ENCODE measurements around the gene ARHGAP11A. TPM values are rescaled to one million over a fixed set of nuclear protein-coding genes. Genes with fewer than 3 reads are reported as not detected.

ARHGAP11A gene
- total RNA-seq, 1 donor from 2014 or later = 4.0 TPM

DNA sequence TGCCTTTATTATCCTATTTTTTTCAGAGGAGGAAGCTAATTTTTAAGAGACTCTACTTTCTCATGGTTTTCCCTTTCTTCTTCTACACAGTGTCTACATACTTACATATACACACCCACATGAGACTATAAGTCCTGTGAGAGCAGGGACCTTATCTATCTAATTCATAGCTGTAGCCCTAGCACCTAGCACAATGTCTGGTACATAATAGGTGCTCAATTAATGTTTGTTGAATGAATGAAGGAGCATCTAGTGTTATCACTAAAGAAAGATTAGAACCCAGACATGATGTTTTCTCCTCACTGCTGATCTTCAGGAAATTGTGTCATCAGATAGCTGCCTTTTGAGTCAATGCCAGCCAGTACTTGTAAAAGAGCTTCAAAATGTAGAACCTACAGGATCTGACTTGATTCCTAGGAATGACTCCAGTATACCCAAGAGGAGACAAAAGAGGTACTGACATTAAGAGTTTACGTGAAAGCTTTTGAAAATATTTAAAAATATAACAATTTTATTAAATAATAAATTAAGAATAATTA, 28.7 kb downstream of the ARHGAP11A start:
- Histone ChIP-seq H3K4me3 (no peak overlapping the region), H3K36me3 (no peaks in the 10 kb centered on the region), H3K27ac (no peak overlapping the region), H3K4me1 (no peaks in the 10 kb centered on the region), H3K27me3 (peaks cover 20% of the 10 kb centered on the region), H3K9me3 (no peaks in the 10 kb centered on the region)
- intact Hi-C loops (cut with DNase I) = no loop called here
- DNase-seq (no peak), ATAC-seq (no peak)
- TF ChIP-seq, protein P1, sequence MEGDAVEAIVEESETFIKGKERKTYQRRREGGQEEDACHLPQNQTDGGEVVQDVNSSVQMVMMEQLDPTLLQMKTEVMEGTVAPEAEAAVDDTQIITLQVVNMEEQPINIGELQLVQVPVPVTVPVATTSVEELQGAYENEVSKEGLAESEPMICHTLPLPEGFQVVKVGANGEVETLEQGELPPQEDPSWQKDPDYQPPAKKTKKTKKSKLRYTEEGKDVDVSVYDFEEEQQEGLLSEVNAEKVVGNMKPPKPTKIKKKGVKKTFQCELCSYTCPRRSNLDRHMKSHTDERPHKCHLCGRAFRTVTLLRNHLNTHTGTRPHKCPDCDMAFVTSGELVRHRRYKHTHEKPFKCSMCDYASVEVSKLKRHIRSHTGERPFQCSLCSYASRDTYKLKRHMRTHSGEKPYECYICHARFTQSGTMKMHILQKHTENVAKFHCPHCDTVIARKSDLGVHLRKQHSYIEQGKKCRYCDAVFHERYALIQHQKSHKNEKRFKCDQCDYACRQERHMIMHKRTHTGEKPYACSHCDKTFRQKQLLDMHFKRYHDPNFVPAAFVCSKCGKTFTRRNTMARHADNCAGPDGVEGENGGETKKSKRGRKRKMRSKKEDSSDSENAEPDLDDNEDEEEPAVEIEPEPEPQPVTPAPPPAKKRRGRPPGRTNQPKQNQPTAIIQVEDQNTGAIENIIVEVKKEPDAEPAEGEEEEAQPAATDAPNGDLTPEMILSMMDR (IDR thresholded peaks at IDR 0.05) = no peak

DNA sequence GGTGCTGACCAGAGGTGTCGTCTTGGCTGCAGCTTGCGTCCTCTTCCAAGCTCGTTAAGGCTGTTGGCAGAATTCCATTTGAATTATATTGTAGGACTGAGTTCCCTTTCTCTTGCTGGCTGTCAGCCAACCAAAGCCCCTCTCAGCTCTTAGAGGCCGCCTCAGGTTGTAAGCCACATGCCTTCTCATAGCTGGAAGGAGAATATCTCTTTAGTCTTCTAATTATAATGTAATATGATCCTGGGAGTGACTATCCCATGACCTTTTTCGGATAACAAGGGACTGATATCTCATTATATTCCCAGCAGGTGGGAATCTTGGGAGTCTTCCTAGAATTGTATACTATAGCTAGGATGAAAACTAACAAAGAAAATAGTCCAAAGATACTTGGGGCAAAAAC, 31.0 kb downstream of the ARHGAP11A start:
- TF ChIP-seq, protein P1 (IDR thresholded peaks at IDR 0.05) = no peak
- no peak overlapping the region for H3K4me3 ChIP-seq
- DNase-seq = no peak
- intact Hi-C loops (cut with DNase I) = no loop called here
- no peaks in the 10 kb centered on the region for H3K4me1 ChIP-seq
- H3K27ac ChIP-seq = no peak overlapping the region
- no peak for ATAC-seq
- no peaks in the 10 kb centered on the region for H3K36me3 ChIP-seq
- no peaks in the 10 kb centered on the region for H3K9me3 ChIP-seq
- H3K27me3 ChIP-seq = peaks cover 18% of the 10 kb centered on the region

DNA sequence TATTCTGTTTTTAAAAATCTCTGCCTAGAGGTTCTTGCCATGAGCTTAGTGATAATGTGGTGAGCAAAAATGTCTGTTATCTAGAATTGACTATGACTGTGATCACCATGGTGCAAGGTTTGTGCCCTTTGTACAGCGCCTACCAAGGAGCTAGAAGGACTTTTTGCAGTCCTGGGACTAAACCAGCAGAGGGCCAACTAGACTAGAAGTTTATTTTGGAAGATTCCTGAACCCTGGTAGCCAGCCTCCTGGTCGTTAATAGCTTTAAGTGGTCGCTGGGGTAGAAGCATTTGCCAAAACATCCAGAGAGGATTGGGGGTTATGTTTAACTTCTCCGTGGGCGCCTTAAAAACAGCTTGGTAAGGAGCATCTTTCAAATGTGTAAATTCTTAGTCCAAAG, 34.0 kb downstream of the ARHGAP11A start:
- intact Hi-C loops (cut with DNase I) = no loop called here

DNA sequence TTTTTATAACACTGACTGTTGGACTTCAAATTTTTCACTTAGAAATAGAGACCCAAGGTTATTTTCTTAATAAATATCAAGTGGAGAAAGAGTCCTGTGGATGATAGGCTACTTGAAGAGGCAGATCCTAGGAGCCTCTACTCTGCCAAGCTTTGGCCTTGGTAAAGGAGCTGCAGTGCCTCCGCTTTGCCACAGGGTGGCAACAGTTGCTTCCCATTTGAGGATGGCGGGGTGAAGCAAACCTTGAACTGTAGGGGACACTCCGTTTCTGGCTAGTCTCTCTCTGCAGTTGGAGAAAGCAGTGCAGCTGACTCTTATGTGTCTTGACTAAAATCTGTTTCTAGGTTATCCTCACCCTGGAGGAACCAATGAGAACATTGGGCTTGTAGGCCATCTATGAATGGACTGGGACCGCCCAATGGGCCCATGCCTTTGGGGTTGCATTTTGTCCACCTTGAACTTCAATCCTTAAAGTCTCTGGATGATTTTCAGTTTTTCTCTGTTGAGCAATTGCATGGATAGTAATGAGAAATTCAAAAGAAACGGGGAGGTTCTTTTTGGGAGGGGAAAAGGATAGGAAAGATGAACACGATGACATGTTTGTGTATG, 36.0 kb downstream of the ARHGAP11A start:
- no peaks in the 10 kb centered on the region for H3K9me3 ChIP-seq
- intact Hi-C loops (cut with DNase I) = loop anchor here (10.0 kb wide), 1 partner anchor 63 kb away; the partner anchor contains the start of gene GREM1
- H3K4me1 ChIP-seq = no peaks in the 10 kb centered on the region
- ATAC-seq (peak; percentile 97), DNase-seq (no peak)
- no peak overlapping the region for H3K4me3 ChIP-seq
- H3K27ac ChIP-seq = no peak overlapping the region
- H3K36me3 ChIP-seq = no peaks in the 10 kb centered on the region
- TF ChIP-seq, protein P1 (IDR thresholded peaks at IDR 0.05) = peak; percentile 87
- H3K27me3 ChIP-seq = no peaks in the 10 kb centered on the region

More for the DNA sequence above, 34.0 kb downstream of the ARHGAP11A start:
- Histone ChIP-seq H3K4me3 (no peak overlapping the region), H3K4me1 (no peaks in the 10 kb centered on the region), H3K27ac (no peak overlapping the region), H3K9me3 (no peaks in the 10 kb centered on the region), H3K36me3 (no peaks in the 10 kb centered on the region), H3K27me3 (no peaks in the 10 kb centered on the region)
- DNase-seq (no peak), ATAC-seq (no peak)
- TF ChIP-seq, protein P1 (IDR thresholded peaks at IDR 0.05) = no peak

DNA sequence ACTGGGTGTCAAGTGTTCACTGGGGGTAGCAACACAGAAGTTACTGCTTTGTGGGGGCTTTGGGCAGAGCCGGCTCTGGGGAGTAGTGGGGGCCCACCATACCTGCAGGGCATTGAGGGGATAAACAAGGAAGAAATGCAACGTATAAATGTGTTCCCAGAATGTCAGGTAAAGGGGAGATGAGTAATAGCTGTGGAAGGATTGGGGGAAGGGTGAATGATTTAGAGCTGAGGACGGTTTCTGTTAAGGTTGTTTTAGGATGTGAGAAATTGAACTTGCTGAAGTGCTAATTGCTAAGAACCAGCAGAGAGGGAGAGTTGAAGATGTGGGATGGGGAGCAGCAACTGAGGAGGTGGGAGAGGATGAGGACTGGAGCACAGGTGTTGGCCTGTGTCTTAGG, 36.9 kb downstream of the ARHGAP11A start:
- H3K27ac ChIP-seq = no peak overlapping the region
- no peaks in the 10 kb centered on the region for H3K9me3 ChIP-seq
- no peaks in the 10 kb centered on the region for H3K36me3 ChIP-seq
- DNase-seq (no peak), ATAC-seq (no peak)
- TF ChIP-seq, protein P1 (IDR thresholded peaks at IDR 0.05) = no peak
- intact Hi-C loops (cut with DNase I) = loop anchor here (10.0 kb wide), 1 partner anchor 63 kb away; the partner anchor contains the start of gene GREM1
- H3K4me3 ChIP-seq = no peak overlapping the region
- no peaks in the 10 kb centered on the region for H3K4me1 ChIP-seq
- no peaks in the 10 kb centered on the region for H3K27me3 ChIP-seq
